GM18907 (cell line): ENCODE data around the gene JAK3.

Experiments used
- ATAC-seq: cut with Tn5 transposase; IDR thresholded peaks from one replicate; pipeline ENCODE4 v1.9.1; 2021; ENCODE audit warnings: mild to moderate bottlenecking, moderate library complexity; ENCODE audit not compliant: unreplicated experiment

JAK3 gene

DNA sequence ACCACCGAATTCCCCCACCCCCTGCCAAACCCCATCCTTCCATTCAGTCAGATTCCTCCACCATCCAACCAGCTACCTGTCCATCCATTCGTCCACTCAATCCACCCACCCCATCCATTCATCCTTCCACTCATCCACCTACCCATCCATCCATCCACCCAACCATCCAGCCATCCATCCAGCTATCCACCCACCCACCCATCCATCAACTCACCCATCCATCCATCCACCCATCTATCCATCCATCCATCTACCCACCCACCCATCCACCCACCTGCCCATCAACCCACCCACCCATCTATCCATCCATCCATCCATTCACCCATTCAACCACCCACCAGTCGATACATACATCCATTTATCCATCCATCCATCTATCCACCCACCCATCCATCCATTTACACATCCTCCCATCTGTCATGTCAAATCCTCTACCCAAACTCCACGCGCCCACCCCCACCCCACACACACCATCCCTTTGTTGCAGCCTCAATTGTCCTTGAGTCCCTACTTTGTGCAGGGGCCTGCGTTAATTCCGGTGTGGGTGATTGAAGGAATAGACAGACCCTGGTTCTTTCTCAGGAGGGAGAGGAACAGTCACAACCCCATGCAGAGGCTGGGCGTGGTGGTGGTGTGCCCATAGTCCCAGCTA, 18.7 kb upstream of the JAK3 start:
- ATAC-seq = no peak

GRCh38 chr19:17865364-17866311, 17.9 kb upstream of the JAK3 start:
- ATAC-seq = no peak

DNA sequence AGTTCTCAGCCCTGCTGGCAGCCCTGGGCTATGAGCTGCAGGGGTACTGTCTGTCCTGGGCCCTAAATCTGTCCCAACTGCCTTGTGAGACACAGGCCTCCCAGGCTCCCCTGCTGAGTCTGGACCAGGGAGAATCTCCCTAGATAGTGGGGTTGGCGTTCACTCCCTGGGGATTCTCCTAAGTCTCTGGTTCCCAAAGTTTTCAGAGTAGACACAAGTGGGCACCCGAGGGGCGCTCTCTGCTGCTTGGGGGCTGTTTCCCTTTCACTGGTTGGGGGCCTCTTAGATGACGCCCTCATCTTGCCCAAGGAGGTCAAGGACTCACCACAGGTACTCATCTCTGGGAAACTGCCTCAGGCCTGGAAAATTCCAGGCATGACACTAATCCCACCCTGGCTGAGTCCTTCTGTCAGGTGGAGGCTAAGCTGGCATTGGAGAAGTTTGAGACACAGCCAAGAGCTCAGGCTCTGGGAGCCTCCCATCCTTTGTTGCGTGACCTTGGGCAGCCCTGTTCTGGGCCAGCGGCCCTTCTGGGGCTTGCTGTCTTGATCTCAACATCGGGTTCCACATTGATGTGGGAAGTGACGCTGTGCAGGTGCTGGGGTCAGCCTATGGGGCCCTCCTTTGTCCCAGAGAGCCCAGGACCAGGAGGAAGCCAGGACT, 15.9 kb upstream of the JAK3 start:
- no peak for ATAC-seq

GRCh38 chr19:17862711-17863519, 15.1 kb upstream of the JAK3 start:
- ATAC-seq = no peak

DNA sequence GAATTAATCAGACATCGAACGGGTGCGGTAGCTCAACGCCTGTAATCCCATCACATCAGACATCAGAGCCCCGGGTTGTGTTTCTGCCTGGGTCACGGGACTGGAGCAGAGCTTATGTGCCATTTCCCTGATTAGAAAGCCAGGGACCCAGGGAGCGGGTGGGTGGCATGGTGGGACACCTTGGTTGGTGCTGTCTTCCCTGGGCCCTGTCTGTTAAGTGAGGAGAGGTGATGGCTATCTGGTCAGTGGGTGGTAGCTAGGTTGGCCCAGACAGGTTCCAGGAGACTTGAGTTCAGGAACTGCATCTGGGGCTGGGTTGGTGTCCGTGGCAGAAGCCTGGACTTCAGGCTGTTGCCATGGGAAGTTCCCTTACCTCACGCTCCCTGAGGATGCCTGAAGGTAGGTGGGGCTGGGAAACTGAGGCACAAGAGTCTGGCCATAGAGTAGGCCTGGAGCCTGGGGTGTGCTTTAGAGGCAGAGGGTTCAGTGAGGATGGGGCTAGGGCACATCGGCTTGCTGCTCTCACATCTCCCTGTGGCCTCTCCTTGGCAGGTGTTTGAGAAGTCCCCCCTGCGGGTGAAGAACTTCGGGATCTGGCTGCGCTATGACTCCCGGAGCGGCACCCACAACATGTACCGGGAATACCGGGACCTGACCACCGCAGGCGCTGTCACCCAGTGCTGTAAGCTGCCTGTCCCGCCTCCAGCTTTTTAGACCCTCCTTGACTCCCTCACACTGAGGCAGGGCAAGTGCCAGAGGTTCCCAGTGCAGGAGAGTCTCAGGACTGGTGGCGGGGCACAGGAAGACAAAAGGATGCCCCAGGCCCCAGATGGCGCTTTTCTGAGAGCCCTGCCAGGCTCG, 14.0 kb upstream of the JAK3 start:
- no peak for ATAC-seq

- no peak for ATAC-seq
These were observed 13.2 kb upstream of the JAK3 start for GRCh38 chr19:17860993-17861360.

- ATAC-seq = no peak
These were observed 12.7 kb upstream of the JAK3 start for GRCh38 chr19:17860331-17860992.

DNA sequence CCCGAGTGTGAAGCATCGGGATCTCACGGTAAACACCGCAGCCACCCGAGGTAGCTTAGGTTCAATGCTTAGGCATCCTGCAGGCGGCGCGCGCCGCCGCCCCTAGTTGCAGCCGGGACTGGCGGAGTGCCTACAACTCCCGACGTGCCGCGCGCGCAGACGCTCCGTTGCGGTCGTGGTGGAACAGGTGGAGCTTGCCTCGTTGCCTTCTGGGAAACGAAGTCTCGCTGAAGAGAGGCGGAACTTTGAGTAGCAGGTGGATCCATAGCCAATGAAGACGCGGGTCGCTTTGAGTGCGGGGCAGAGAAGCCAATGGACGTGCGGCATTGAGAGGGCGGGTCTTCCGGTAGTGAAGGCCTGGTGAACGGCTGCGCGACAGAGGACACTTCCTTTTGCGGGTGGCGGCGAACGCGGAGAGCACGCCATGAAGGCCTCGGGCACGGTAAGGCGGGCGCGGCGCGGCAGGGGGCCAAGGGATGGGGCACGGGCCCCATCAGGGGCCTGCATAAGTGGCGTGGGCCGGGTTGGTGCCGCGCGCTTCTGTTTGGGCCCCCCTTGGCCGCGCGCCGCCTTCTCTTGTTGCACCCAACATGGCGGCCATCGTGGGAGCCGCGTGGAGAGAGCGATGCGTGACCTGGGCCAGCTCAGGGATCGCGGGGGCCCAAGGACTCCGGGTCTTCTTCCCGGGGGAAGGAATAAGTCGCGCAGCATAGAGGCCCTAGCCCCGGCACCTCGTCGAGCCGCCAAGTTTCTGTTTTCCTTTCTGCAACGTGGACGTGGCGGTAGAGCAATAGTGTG, 11.9 kb upstream of the JAK3 start, which contains the start of gene RPL18A:
TSS of gene RPL18A (plus strand) at position 378 of the 798 bp plus-strand sequence. CDS start at position 425, 47 bp downstream.
- ATAC-seq = peak; percentile 94

DNA sequence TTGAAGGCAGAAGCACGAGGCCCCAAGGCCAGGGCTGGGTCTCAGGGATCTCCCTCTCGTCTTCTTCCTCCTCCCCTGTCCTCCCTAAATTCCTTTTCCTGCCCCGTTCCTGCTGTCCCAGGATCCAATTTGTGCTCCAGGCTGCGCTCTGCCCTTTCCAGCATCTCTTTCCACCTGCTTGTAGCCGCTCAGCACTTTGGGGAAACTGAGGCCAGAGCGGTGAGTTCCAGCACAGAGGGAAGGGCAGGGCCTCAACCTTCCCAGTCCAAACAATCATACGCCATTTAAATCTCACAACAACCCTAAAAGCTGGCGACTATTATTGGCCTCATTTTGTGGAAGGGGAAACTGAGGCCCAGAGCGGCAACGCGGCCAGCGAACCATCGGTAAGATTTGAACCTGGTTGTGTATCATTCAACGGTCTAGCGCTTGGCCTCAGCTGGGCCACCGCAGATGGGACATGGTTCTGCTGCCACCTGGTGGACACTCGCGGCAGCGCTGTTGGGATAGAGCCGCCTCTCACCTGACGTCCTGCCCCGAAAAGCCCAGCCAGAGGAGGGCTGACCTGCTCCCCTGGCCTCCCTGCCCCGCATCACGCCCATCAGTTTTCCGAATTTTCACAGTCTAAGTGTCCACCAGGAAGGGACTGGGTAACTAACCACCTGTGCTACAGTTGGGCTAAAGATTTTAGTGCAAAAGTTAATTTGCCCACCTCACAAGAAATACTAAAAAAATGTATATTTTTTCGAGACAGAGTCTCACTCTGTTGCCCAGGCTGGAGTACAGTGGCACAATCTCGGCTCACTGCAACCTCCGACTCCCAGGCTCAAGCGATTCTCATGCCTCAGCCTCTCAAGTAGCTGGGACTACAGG, 7.7 kb upstream of the JAK3 start:
- no peak for ATAC-seq

DNA sequence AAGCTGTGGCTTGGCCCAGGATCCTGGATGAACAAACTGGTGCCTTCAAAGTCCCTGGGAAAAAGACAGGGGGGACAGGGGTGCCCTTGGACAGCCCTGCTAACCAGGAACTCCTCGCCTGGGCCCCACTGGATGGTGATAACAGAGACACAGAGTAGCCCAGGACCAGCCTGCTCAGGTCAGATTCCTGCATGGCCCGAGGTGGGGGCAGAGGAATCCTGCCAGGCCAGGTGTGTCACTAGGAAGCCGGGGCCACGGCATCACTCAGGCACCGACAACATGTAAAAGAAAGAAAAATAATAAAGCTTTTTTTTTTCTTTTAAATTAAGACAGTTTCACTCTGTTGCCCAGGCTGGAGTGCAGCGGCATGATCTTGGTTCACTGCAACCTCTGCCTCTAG, 6.3 kb upstream of the JAK3 start:
- ATAC-seq = no peak

DNA sequence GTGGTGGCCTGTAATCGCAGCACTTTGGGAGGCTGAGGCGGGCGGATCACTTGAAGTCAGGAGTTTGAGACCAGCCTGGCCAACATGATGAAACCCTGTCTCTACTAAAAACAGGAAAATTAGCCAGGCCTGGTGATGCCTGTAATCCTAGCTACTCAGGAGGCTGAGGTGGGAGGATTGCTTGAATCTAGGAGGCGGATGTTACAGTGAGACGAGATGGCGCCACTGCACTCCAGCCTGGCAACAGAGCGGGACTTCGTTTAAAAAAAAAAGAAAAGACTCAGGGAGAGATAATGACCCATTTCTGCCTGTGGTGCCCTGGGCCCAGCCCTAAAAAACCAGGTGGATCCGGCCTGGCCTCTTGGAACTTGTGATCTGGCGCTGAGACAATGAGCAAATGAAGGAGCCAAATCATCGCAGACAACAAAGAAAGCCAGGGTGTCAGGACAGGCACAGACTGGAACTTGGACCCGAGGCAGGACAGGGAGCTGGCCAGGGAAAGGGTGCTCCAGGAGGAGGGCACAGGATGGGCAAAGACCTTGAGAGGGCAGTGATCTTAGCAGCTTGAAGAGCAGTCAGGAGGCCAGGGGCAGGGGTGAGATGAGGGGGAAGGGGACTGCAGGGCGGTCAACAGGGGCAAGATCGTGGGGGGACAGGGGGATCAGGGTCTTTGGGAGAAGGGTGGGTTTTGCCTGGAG, 962 bp upstream of the JAK3 start:
- no peak for ATAC-seq

- ATAC-seq = no peak
These were observed 1.6 kb downstream of the JAK3 start for GRCh38 chr19:17846146-17846545.

GRCh38 chr19:17843908-17844490, 3.8 kb downstream of the JAK3 start:
- no peak for ATAC-seq

- no peak for ATAC-seq
These were observed 4.4 kb downstream of the JAK3 start for GRCh38 chr19:17843292-17843827.

DNA sequence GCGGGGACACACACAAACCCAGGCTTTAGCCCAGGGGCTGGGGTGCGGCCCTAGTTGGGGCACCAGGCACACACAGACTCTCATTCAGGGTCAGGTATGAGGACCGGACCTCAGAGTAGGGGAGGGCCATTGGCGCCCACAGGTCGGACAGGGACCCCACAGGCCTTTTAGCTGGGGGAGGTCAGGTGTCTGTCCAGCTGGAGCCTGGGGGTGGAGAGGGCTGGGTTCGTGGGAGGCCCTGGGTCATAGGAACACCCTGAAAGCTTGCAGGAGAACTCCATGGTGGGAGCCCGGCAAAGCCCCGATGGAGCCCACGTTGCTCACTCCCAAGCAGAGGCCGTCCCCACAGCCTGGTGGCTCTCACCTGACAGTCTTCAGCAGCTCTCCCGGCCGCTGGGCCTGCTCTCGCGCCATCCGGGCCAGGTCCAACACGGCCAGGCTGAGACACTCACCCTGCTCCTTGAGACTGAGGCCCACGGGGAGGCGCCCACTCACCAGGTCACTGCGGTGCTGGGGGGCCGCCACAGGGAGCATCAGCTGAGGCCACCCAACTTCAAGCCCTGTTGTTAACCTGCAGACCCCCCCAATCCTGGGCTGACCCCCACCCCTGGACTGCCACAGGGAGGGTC, 5.0 kb downstream of the JAK3 start:
- ATAC-seq = no peak
